GM19324 (cell line): ENCODE measurements around the gene C11orf42.

Experiments
- ATAC-seq: cut with Tn5 transposase; IDR thresholded peaks from one replicate; pipeline ENCODE4 v1.9.1; 2021; ENCODE audit warnings: mild to moderate bottlenecking, moderate library complexity; ENCODE audit not compliant: unreplicated experiment, low FRiP score

C11orf42 gene

GRCh38 chr11:6251990-6252473, 46.7 kb downstream of the C11orf42 start:
- ATAC-seq: no peak

DNA sequence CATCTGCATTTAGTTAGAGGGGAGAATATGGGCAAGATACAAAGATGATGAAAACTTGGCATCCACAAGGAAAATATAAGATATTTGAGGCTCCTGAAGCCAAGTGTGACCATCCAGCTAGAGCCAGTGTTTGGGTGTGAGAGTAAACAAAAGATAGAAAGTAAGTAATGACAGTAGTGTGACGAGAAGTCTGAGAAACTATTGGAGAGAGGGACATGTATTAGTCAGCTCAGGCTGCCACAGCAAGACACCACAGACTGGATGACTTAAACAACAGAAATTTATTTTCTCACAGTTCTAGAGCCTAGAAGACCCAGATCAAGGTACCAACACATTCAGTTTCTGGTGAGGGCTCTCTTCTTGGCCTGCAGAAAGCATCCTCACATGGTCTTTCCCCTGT, 47.8 kb downstream of the C11orf42 start:
- ATAC-seq: no peak

DNA sequence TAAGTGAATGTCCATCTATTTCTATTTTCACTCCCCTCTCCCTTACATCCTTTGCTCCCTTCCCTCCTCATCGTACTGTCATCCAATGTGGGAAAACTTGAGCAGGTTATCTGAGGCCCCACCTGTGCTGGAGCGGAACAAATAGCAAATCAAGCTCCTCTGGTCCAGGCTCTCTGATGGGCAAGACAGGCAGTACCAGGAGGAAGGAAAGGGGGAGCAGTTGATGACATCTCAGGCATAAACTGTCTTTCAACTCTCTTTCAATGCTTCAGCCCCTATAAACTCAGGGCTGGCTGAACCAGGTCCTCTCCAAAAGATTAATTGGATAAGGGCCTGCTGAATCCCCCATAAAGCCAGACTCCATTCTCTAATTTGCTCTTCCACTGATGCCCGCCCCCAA, 52.8 kb downstream of the C11orf42 start:
- no peak for ATAC-seq

DNA sequence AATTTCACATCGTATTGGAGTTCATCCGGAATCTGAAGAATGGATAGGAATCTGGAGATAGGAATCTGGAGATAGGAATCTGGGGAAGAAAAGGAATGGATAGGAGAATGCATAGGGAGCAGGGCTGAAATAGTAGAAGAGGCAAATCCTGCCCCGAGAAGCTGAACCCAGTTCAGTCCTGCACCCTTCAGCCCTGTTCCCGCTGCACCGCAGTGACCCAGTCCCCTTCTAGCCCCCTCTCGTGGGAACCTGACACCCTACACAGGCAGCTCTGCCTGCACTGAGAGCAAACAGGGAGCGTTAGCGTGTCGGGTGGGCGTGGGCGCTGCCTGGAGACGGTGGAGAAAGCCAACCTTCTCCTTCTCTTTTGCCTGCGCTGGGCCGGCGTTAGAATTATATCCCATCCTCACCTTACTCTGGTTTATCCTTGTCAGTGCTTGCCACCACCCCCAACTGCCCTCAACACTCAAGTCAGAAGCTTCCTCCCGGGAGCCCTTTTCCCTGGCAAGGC, 53.3 kb downstream of the C11orf42 start:
- no peak for ATAC-seq

GRCh38 chr11:6260207-6260726, 54.9 kb downstream of the C11orf42 start:
- no peak for ATAC-seq
